GM12873 (cell line): Measurements from ENCODE around the gene RPUSD4.

ENCODE experiments used
- CTCF ChIP-seq: IDR thresholded peaks from 2 replicates; pipeline ENCODE4 v1.5.1; 2012; ENCODE audit warnings: low read depth, mild to moderate bottlenecking, moderate library complexity, low read length, control low read depth; ENCODE audit not compliant: insufficient read depth; ENCODE audit errors: missing control alignments

RPUSD4 gene

GRCh38 chr11:126160345-126161022 is 51.0 kb downstream of the RPUSD4 start:
- no peak for TF ChIP-seq CTCF

- TF ChIP-seq CTCF = no peak
Observed at GRCh38 chr11:126159719-126160344, 51.6 kb downstream of the RPUSD4 start.

- no peak for TF ChIP-seq CTCF
Observed at GRCh38 chr11:126158054-126158791, 53.2 kb downstream of the RPUSD4 start.

- no peak for TF ChIP-seq CTCF
Observed at GRCh38 chr11:126157326-126158030, 54.0 kb downstream of the RPUSD4 start.

- no peak for TF ChIP-seq CTCF
Observed at GRCh38 chr11:126156814-126157213, 54.6 kb downstream of the RPUSD4 start.

GRCh38 chr11:126155402-126156187 is 55.9 kb downstream of the RPUSD4 start:
- no peak for TF ChIP-seq CTCF
